Measurements from ENCODE around the gene KCNB1. TPM values are rescaled to one million over a fixed set of nuclear protein-coding genes. Genes with fewer than 3 reads are reported as not detected.

Gene KCNB1
- total RNA-seq, 1 experiment from 2014 or later = 0.68 TPM

GRCh38 chr20:49503176-49503575 is 20.7 kb upstream of the KCNB1 start:
- no peak overlapping the region for H3K14ac ChIP-seq (ENCODE audit: insufficient read depth, low read length)
- no peak overlapping the region for H4K5ac ChIP-seq (ENCODE audit: insufficient read length, low read depth, low read length)
- no peak overlapping the region for H2AFZ ChIP-seq (ENCODE audit: low read length)
- no peak overlapping the region for H2BK12ac ChIP-seq (ENCODE audit: insufficient read length, low read depth, low read length)
- no peak overlapping the region for H3T11ph ChIP-seq (ENCODE audit: low read length)
- 0 out of 2 replicates have a peak, but pooled peaks cover under 1% of the 10 kb centered on the region for H3K27me3 Mint-ChIP-seq (ENCODE audit: low read depth)
- H3K9me3 Mint-ChIP-seq = peaks cover 0 to 1% of the 10 kb centered on the region in 2 experiments; a peak in 3 of 5 replicates
- no peak for TF ChIP-seq CTCF (conservative IDR thresholded peaks at IDR 0.05)
- no peak overlapping the region for H3K4me2 ChIP-seq (ENCODE audit: insufficient read depth, insufficient read length, low read length)
- H3K27ac Mint-ChIP-seq = no peak overlapping the region
- H3K79me2 ChIP-seq (ENCODE audit: insufficient read depth, low read length) = no peaks in the 10 kb centered on the region
- WGBS (ENCODE audit: extremely low coverage, insufficient read length, low lambda C conversion rate) = no CpG with 5 or more reads among the region's 6 CpGs
- no peak overlapping the region for H2BK5ac ChIP-seq (ENCODE audit: insufficient read length, low read length)
- no peak overlapping the region for H2BK120ac ChIP-seq (ENCODE audit: low read depth, low read length, poor library complexity, severe bottlenecking)
- H2AK5ac ChIP-seq (ENCODE audit: insufficient read length, low read length) = no peak overlapping the region
- peaks cover 8 to 15% of the 10 kb centered on the region in 2 experiments for H3K4me1 Mint-ChIP-seq
- no peaks in the 10 kb centered on the region for H4K20me1 ChIP-seq (ENCODE audit: control insufficient read depth, insufficient read depth, insufficient read length)
- no peak overlapping the region for H3K18ac ChIP-seq (ENCODE audit: insufficient read length, low read depth, low read length)
- H3K27ac ChIP-seq (ENCODE audit: insufficient read length, low read depth, low read length) = no peak overlapping the region
- H3K27me3 ChIP-seq (ENCODE audit: insufficient read depth, low read length) = no peaks in the 10 kb centered on the region
- no peak for DNase-seq
- H3K4me3 Mint-ChIP-seq = no peak overlapping the region
- no peaks in the 10 kb centered on the region; the same call in 1 of the 2 replicates for H3K4me1 ChIP-seq (ENCODE audit: insufficient read depth, low read length)
- no peaks in the 10 kb centered on the region for H3K9me3 ChIP-seq (ENCODE audit: control insufficient read depth, low read depth, low read length)
- no peak overlapping the region for H3K23ac ChIP-seq (ENCODE audit: insufficient read length, low read depth, low read length)
- H4K8ac ChIP-seq (replicated peaks; ENCODE audit: insufficient read length, low read depth, low read length) = no peak overlapping the region
- no peak overlapping the region for H3K9ac ChIP-seq (ENCODE audit: extremely low read depth, insufficient read length, low read length)
- H3K56ac ChIP-seq (ENCODE audit: insufficient read length, low read depth, low read length) = no peak overlapping the region
- peaks cover 0 to 11% (median 2%) of the 10 kb centered on the region in 3 experiments; a peak in 4 of 7 replicates for H3K36me3 Mint-ChIP-seq (ENCODE audit: insufficient read depth in 1 of 3, low read depth in 3 of 3)
- no peak overlapping the region for H2BK20ac ChIP-seq (ENCODE audit: low read depth, low read length, poor library complexity, severe bottlenecking)
- no peaks in the 10 kb centered on the region for H3K79me1 ChIP-seq (ENCODE audit: insufficient read depth, low read depth, low read length, poor library complexity, severe bottlenecking)
- H2BK15ac ChIP-seq (ENCODE audit: low read depth, low read length) = no peak overlapping the region
- H4K91ac ChIP-seq (ENCODE audit: insufficient read length, low read depth, low read length) = no peak overlapping the region
- no peaks in the 10 kb centered on the region for H3K23me2 ChIP-seq (ENCODE audit: insufficient read length, low read depth, low read length, poor library complexity, severe bottlenecking)
- H3K4ac ChIP-seq (ENCODE audit: low read depth, low read length) = no peak overlapping the region

Data from H9 (cell line).